GM23338 (cell line): ENCODE measurements around the gene DOCK4. TPM values are rescaled to one million over a fixed set of nuclear protein-coding genes. Genes with fewer than 3 reads are reported as not detected.

Experiments used
- ATAC-seq: fragments of 200-7000 bp; cut with Tn5 transposase; 3 replicates; pipeline ENCODE4 v1.9.1; 2020
- DNase-seq: peaks from one replicate; pipeline ENCODE4 v3.0.0-alpha.2; 2015; ENCODE audit warnings: low spot score
- H2AFZ ChIP-seq: fragments of 200-600 bp; sonication (generic); 2 replicates; pipeline ENCODE4 v1.8.0; 2016; ENCODE audit warnings: antibody characterized with exemption, mild to moderate bottlenecking, moderate library complexity
- H3F3A ChIP-seq: fragments of 200-600 bp; sonication (generic); replicated peaks from 2 replicates; pipeline ENCODE4 v1.8.0; 2017; ENCODE audit warnings: antibody characterized with exemption, mixed run types, low read depth
- H3K27ac ChIP-seq: fragments of 200-600 bp; sonication (generic); 2 replicates; pipeline ENCODE4 v1.6.1; 2016; ENCODE audit warnings: low read depth
- H3K27me3 ChIP-seq: fragments of 200-600 bp; sonication (generic); 2 replicates; pipeline ENCODE4 v1.8.0; 2016; ENCODE audit warnings: mild to moderate bottlenecking, mixed run types, moderate library complexity; ENCODE audit not compliant: insufficient read depth
- H3K36me3 ChIP-seq: fragments of 200-600 bp; sonication (generic); 2 replicates; pipeline ENCODE4 v1.8.0; 2016; ENCODE audit warnings: mild to moderate bottlenecking; ENCODE audit not compliant: insufficient read depth
- H3K4me1 ChIP-seq: fragments of 200-600 bp; sonication (generic); 2 replicates; pipeline ENCODE4 v1.8.0; 2016; ENCODE audit warnings: mild to moderate bottlenecking, moderate library complexity; ENCODE audit not compliant: insufficient read depth
- H3K4me2 ChIP-seq: fragments of 200-600 bp; sonication (generic); 2 replicates; pipeline ENCODE4 v1.7.1; 2017; ENCODE audit warnings: mixed run types
- H3K4me3 ChIP-seq: fragments of 200-600 bp; sonication (generic); 2 replicates; pipeline ENCODE4 v1.6.1; 2016; ENCODE audit warnings: mixed run types
- H3K79me2 ChIP-seq: fragments of 200-600 bp; sonication (generic); replicated peaks from 2 replicates; pipeline ENCODE4 v1.8.0; 2017; ENCODE audit warnings: mild to moderate bottlenecking; ENCODE audit not compliant: insufficient read depth
- H3K9me2 ChIP-seq: fragments of 200-600 bp; sonication (generic); 2 replicates; pipeline ENCODE4 v1.8.0; 2017; ENCODE audit not compliant: insufficient read depth
- H4K20me1 ChIP-seq: fragments of 200-600 bp; sonication (generic); replicated peaks from 2 replicates; pipeline ENCODE4 v1.8.0; 2017; ENCODE audit warnings: mild to moderate bottlenecking; ENCODE audit not compliant: insufficient read depth
- H3K27ac Mint-ChIP-seq: 2 replicates; pipeline ENCODE4 v1.8.0; 2020; ENCODE audit warnings: inconsistent platforms, mild to moderate bottlenecking, moderate library complexity, mixed read lengths
- H3K27me3 Mint-ChIP-seq: 3 replicates; pipeline ENCODE4 v1.8.0; 2022; ENCODE audit warnings: low read depth, mild to moderate bottlenecking, moderate library complexity, mixed read lengths, inconsistent platforms; ENCODE audit not compliant: insufficient read depth, poor library complexity
- H3K36me3 Mint-ChIP-seq: 3 replicates; pipeline ENCODE4 v1.8.0; 2021; ENCODE audit warnings: low read depth, mild to moderate bottlenecking, inconsistent platforms, moderate library complexity, mixed read lengths
- H3K4me1 Mint-ChIP-seq: 3 replicates; pipeline ENCODE4 v1.8.0; 2020; ENCODE audit warnings: mild to moderate bottlenecking, inconsistent platforms, mixed read lengths
- H3K4me3 Mint-ChIP-seq: 3 replicates; pipeline ENCODE4 v1.8.0; 2021; ENCODE audit warnings: moderate library complexity, mild to moderate bottlenecking, inconsistent platforms, mixed read lengths
- H3K9me3 Mint-ChIP-seq: 3 replicates; pipeline ENCODE4 v1.8.0; 2020; ENCODE audit warnings: moderate library complexity, mild to moderate bottlenecking, inconsistent platforms, mixed read lengths
- EZH2 ChIP-seq: fragments of 200-600 bp; sonication (generic); IDR thresholded peaks from one replicate; pipeline ENCODE4 v1.8.0; 2017; ENCODE audit warnings: antibody characterized with exemption, mild to moderate bottlenecking, low read depth; ENCODE audit not compliant: unreplicated experiment
- EZH2phosphoT487 ChIP-seq: fragments of 200-600 bp; sonication (generic); IDR thresholded peaks from one replicate; pipeline ENCODE4 v1.8.1; 2018; ENCODE audit warnings: antibody characterized with exemption; ENCODE audit not compliant: unreplicated experiment
- JUNB ChIP-seq: IDR thresholded peaks from one replicate; pipeline ENCODE4 v1.6.1; 2016; ENCODE audit warnings: antibody characterized with exemption; ENCODE audit not compliant: unreplicated experiment
- NANOG ChIP-seq: IDR thresholded peaks from 2 replicates; pipeline ENCODE4 v1.6.1; 2016; ENCODE audit warnings: antibody characterized with exemption, borderline replicate concordance
- STAT1 ChIP-seq: IDR thresholded peaks from one replicate; pipeline ENCODE4 v1.6.1; 2016; ENCODE audit warnings: antibody characterized with exemption; ENCODE audit not compliant: unreplicated experiment
- ZNF331 ChIP-seq: fragments of 250-450 bp; sonication (Bioruptor Pico); IDR thresholded peaks from 2 replicates; pipeline ENCODE4 v1.5.0; 2020; ENCODE audit warnings: low read depth, mild to moderate bottlenecking, moderate library complexity
- polyA plus RNA-seq: library from polyadenylated mRNA; unstranded; fragments of >200 nt; fragmentation: Nextera tagmentation; extraction: Ambion mirVana; gene quantifications from 2 replicates; pipeline ENCODE4 v1.2.1, GENCODE V29; 2016
- total RNA-seq: library from RNA; depleted of rRNA; stranded (reverse); fragments of >200 nt; shearing (Covaris generic); gene quantifications from 2 replicates; pipeline ENCODE4 v1.2.3, GENCODE V29; 2014
- TF ChIP-seq, protein P1 (sequence below): fragments of 250-450 bp; sonication (Bioruptor Pico); IDR thresholded peaks from 2 replicates; pipeline ENCODE4 v1.5.0; 2020; ENCODE audit warnings: mild to moderate bottlenecking, moderate library complexity

Gene DOCK4
- total and polyA plus RNA-seq, 2 experiments from 2014 or later: 6.3 to 33.8 TPM

DNA sequence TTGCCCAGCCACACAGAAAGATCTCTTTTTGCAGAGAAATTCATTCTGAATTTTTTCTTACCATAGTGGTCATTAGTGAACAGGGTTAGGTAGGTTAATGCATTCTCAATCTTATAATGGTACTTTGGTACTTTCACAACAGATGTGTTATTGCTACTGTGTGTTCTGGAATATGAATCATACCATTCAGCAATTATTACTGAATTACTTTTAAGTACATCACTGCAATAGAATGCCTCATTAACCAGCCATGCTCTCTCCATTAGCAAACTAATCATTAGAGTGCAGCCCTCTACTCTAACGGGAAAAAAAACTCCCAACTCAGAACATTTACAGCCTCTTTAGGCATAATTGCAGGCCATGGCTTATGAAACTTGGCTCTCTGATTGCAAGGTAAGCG, 102.1 kb downstream of the DOCK4 start (continued):
- TF ChIP-seq, protein P1, sequence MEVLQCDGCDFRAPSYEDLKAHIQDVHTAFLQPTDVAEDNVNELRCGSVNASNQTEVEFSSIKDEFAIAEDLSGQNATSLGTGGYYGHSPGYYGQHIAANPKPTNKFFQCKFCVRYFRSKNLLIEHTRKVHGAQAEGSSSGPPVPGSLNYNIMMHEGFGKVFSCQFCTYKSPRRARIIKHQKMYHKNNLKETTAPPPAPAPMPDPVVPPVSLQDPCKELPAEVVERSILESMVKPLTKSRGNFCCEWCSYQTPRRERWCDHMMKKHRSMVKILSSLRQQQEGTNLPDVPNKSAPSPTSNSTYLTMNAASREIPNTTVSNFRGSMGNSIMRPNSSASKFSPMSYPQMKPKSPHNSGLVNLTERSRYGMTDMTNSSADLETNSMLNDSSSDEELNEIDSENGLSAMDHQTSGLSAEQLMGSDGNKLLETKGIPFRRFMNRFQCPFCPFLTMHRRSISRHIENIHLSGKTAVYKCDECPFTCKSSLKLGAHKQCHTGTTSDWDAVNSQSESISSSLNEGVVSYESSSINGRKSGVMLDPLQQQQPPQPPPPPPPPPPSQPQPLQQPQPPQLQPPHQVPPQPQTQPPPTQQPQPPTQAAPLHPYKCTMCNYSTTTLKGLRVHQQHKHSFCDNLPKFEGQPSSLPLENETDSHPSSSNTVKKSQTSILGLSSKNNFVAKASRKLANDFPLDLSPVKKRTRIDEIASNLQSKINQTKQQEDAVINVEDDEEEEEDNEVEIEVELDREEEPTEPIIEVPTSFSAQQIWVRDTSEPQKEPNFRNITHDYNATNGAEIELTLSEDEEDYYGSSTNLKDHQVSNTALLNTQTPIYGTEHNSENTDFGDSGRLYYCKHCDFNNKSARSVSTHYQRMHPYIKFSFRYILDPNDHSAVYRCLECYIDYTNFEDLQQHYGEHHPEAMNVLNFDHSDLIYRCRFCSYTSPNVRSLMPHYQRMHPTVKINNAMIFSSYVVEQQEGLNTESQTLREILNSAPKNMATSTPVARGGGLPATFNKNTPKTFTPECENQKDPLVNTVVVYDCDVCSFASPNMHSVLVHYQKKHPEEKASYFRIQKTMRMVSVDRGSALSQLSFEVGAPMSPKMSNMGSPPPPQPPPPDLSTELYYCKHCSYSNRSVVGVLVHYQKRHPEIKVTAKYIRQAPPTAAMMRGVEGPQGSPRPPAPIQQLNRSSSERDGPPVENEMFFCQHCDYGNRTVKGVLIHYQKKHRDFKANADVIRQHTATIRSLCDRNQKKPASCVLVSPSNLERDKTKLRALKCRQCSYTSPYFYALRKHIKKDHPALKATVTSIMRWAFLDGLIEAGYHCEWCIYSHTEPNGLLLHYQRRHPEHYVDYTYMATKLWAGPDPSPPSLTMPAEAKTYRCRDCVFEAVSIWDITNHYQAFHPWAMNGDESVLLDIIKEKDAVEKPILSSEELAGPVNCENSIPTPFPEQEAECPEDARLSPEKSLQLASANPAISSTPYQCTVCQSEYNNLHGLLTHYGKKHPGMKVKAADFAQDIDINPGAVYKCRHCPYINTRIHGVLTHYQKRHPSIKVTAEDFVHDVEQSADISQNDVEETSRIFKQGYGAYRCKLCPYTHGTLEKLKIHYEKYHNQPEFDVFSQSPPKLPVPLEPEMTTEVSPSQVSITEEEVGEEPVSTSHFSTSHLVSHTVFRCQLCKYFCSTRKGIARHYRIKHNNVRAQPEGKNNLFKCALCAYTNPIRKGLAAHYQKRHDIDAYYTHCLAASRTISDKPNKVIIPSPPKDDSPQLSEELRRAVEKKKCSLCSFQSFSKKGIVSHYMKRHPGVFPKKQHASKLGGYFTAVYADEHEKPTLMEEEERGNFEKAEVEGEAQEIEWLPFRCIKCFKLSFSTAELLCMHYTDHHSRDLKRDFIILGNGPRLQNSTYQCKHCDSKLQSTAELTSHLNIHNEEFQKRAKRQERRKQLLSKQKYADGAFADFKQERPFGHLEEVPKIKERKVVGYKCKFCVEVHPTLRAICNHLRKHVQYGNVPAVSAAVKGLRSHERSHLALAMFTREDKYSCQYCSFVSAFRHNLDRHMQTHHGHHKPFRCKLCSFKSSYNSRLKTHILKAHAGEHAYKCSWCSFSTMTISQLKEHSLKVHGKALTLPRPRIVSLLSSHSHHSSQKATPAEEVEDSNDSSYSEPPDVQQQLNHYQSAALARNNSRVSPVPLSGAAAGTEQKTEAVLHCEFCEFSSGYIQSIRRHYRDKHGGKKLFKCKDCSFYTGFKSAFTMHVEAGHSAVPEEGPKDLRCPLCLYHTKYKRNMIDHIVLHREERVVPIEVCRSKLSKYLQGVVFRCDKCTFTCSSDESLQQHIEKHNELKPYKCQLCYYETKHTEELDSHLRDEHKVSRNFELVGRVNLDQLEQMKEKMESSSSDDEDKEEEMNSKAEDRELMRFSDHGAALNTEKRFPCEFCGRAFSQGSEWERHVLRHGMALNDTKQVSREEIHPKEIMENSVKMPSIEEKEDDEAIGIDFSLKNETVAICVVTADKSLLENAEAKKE: no peak

DNA sequence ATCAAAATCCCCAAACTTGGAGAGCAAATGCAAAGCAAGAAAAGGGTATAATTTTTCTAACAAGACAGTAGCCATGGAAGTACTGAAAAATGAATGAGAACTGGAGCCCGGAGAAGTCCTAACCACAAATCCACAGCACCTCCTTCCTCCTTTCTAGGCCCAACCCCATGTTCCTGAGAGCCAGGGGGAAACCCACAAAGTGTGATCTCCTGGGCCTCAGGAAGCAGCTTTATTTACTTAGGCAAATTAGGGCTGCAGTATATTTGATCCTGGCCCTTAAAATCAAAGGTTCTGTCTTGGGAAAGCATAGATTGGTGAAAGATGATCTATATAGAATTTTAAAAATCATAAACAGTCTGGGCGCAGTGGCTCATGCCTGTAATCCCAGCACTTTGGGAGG, 103.0 kb downstream of the DOCK4 start:
- peak; percentile 67 for ATAC-seq
- H2AFZ ChIP-seq: no peak overlapping the region
- TF ChIP-seq EZH2 (no peak), JUNB (no peak), EZH2phosphoT487 (no peak), NANOG (no peak; the same call in 1 of the 2 replicates), ZNF331 (CRISPR knock-in tag) (no peak), STAT1 (no peak)
- TF ChIP-seq, protein P1: no peak

More for the DNA sequence above, 103.0 kb downstream of the DOCK4 start:
- DNase-seq: peak; percentile 56
- Histone ChIP-seq H3K4me1 (peaks cover 15% of the 10 kb centered on the region), H3K4me2 (peak overlapping the region; percentile 43), H3K9me2 (no peaks in the 10 kb centered on the region), H3K27me3 (no peaks in the 10 kb centered on the region), H3K79me2 (peaks cover 47% of the 10 kb centered on the region), H3K27ac (no peak overlapping the region), H3K4me3 (no peak overlapping the region), H3K36me3 (no peaks in the 10 kb centered on the region), H4K20me1 (0 out of 2 replicates have a peak, but pooled peaks cover 3% of the 10 kb centered on the region), H3F3A (no peaks in the 10 kb centered on the region)
- no peak overlapping the region for H3K27ac Mint-ChIP-seq
- H3K36me3 Mint-ChIP-seq: peaks cover 2% of the 10 kb centered on the region; the same call in 2 of the 3 replicates
- H3K4me1 Mint-ChIP-seq: peaks cover 39% of the 10 kb centered on the region
- no peak overlapping the region; the same call in 2 of the 3 replicates for H3K4me3 Mint-ChIP-seq
- no peaks in the 10 kb centered on the region for H3K9me3 Mint-ChIP-seq
- no peaks in the 10 kb centered on the region for H3K27me3 Mint-ChIP-seq
